GM12875 (cell line): ENCODE measurements around the gene FLRT1.

Source experiments
- H3K4me3 ChIP-seq: one replicate; pipeline ENCODE4 v1.5.1; 2011; ENCODE audit warnings: low read depth, low read length, control low read depth
- TF ChIP-seq, protein P1 (sequence below): IDR thresholded peaks from 2 replicates; pipeline ENCODE4 v1.5.1; 2011; ENCODE audit warnings: low read depth, mild to moderate bottlenecking, control low read depth, inconsistent platforms, low read length, moderate library complexity, borderline replicate concordance; ENCODE audit not compliant: insufficient read depth

The FLRT1 gene

GRCh38 chr11:64067230-64067993 lies 31.7 kb downstream of the FLRT1 start:
- H3K4me3 ChIP-seq = no peak overlapping the region
- TF ChIP-seq, protein P1, sequence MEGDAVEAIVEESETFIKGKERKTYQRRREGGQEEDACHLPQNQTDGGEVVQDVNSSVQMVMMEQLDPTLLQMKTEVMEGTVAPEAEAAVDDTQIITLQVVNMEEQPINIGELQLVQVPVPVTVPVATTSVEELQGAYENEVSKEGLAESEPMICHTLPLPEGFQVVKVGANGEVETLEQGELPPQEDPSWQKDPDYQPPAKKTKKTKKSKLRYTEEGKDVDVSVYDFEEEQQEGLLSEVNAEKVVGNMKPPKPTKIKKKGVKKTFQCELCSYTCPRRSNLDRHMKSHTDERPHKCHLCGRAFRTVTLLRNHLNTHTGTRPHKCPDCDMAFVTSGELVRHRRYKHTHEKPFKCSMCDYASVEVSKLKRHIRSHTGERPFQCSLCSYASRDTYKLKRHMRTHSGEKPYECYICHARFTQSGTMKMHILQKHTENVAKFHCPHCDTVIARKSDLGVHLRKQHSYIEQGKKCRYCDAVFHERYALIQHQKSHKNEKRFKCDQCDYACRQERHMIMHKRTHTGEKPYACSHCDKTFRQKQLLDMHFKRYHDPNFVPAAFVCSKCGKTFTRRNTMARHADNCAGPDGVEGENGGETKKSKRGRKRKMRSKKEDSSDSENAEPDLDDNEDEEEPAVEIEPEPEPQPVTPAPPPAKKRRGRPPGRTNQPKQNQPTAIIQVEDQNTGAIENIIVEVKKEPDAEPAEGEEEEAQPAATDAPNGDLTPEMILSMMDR = no peak

GRCh38 chr11:64068705-64069400 lies 33.1 kb downstream of the FLRT1 start:
- TF ChIP-seq, protein P1 = no peak
- H3K4me3 ChIP-seq = no peak overlapping the region

- TF ChIP-seq, protein P1 = no peak
Measured at GRCh38 chr11:64069401-64070313, 33.9 kb downstream of the FLRT1 start.

DNA sequence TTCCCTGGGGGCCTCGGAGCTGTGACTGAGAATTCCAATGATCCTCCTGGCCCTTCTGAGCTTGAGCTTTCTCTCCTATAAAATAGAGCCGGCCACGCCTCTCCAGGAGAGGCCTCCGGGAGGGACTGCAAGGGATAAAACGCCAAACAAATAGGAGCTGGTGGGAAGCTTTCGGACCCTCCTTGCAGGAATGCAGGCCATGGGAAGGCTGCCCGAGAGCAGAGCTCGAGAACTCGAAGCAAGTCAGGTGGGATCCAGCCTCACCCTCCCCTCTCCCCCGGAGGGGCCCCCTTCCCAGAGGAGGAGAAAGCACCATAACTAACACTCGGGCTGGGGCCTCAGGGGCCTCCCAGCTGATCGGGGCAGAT lies 34.6 kb downstream of the FLRT1 start:
- H3K4me3 ChIP-seq = no peak overlapping the region
- TF ChIP-seq, protein P1 = no peak

More at GRCh38 chr11:64069401-64070313, 33.9 kb downstream of the FLRT1 start:
- no peak overlapping the region for H3K4me3 ChIP-seq

DNA sequence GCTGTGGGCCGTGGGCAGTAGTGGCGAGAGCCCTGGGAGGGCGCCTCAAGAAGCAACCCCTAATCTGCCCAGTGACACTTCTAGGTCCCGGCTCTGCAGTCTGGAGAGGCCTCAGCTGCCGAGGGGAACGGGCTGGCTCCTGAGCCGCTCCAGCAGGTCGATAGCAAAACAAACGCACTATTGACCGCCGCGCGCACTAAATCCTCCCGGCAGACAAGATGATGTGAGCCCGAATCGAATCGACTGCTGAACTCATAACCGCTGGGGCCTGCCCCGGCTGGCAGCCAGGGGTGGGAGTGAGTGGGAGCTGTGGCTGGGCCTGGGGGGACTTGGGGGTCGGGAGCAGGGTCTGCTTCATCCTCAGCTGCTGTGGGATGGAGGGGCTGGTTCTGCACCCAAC lies 36.1 kb downstream of the FLRT1 start:
- no peak overlapping the region for H3K4me3 ChIP-seq
- TF ChIP-seq, protein P1 = no peak

GRCh38 chr11:64072403-64072802 lies 36.7 kb downstream of the FLRT1 start:
- H3K4me3 ChIP-seq = no peak overlapping the region
- TF ChIP-seq, protein P1 = no peak
